RWPE2 (cell line): Measurements from ENCODE around the gene ZBTB20.

Source experiments
- ATAC-seq: fragments of 200-7000 bp; cut with Tn5 transposase; 3 replicates; pipeline ENCODE4 v1.9.1; 2021; ENCODE audit warnings: low read depth
- DNase-seq: peaks from one replicate; pipeline ENCODE4 v3.0.0-alpha.2; 2020; ENCODE audit warnings: low spot score
- H3K27ac ChIP-seq: fragments of 450-650 bp; 2 replicates; pipeline ENCODE4 v1.5.1; 2017; ENCODE audit warnings: mild to moderate bottlenecking; ENCODE audit not compliant: poor library complexity, severe bottlenecking
- H3K27me3 ChIP-seq: fragments of 250-450 bp; sonication (Bioruptor Pico); 2 replicates; pipeline ENCODE4 v1.5.1; 2021; ENCODE audit warnings: mild to moderate bottlenecking, moderate library complexity; ENCODE audit not compliant: insufficient read depth, poor library complexity, severe bottlenecking
- H3K36me3 ChIP-seq: fragments of 250-450 bp; sonication (Bioruptor Pico); 2 replicates; pipeline ENCODE4 v1.5.1; 2020; ENCODE audit warnings: low read depth, mild to moderate bottlenecking, moderate library complexity
- H3K4me1 ChIP-seq: fragments of 250-450 bp; sonication (Bioruptor Pico); 2 replicates; pipeline ENCODE4 v1.5.1; 2021; ENCODE audit warnings: mild to moderate bottlenecking, moderate library complexity; ENCODE audit not compliant: insufficient read depth, poor library complexity, severe bottlenecking
- H3K4me3 ChIP-seq: fragments of 250-450 bp; sonication (Bioruptor Pico); 2 replicates; pipeline ENCODE4 v1.5.1; 2021; ENCODE audit warnings: mild to moderate bottlenecking, moderate library complexity; ENCODE audit not compliant: severe bottlenecking
- H3K9me3 ChIP-seq: fragments of 250-450 bp; sonication (Bioruptor Pico); 2 replicates; pipeline ENCODE4 v1.5.1; 2021; ENCODE audit warnings: mild to moderate bottlenecking, moderate library complexity; ENCODE audit not compliant: severe bottlenecking
- TF ChIP-seq, protein P1 (sequence below): fragments of 450-650 bp; IDR thresholded peaks from one replicate; pipeline ENCODE4 v1.5.1; 2017; ENCODE audit warnings: mild to moderate bottlenecking, moderate library complexity; ENCODE audit not compliant: poor library complexity, severe bottlenecking

ZBTB20 gene

GRCh38 chr3:114362815-114363214 is 784.3 kb downstream of the ZBTB20 start:
- TF ChIP-seq, protein P1, sequence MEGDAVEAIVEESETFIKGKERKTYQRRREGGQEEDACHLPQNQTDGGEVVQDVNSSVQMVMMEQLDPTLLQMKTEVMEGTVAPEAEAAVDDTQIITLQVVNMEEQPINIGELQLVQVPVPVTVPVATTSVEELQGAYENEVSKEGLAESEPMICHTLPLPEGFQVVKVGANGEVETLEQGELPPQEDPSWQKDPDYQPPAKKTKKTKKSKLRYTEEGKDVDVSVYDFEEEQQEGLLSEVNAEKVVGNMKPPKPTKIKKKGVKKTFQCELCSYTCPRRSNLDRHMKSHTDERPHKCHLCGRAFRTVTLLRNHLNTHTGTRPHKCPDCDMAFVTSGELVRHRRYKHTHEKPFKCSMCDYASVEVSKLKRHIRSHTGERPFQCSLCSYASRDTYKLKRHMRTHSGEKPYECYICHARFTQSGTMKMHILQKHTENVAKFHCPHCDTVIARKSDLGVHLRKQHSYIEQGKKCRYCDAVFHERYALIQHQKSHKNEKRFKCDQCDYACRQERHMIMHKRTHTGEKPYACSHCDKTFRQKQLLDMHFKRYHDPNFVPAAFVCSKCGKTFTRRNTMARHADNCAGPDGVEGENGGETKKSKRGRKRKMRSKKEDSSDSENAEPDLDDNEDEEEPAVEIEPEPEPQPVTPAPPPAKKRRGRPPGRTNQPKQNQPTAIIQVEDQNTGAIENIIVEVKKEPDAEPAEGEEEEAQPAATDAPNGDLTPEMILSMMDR = peak; percentile 56
- Histone ChIP-seq H3K36me3 (no peaks in the 10 kb centered on the region), H3K27me3 (no peaks in the 10 kb centered on the region), H3K4me1 (no peaks in the 10 kb centered on the region), H3K9me3 (no peaks in the 10 kb centered on the region), H3K4me3 (no peak overlapping the region), H3K27ac (no peak overlapping the region)
- ATAC-seq (0 out of 3 replicates have a peak, but pooled peaks have one; percentile 33), DNase-seq (no peak)

DNA sequence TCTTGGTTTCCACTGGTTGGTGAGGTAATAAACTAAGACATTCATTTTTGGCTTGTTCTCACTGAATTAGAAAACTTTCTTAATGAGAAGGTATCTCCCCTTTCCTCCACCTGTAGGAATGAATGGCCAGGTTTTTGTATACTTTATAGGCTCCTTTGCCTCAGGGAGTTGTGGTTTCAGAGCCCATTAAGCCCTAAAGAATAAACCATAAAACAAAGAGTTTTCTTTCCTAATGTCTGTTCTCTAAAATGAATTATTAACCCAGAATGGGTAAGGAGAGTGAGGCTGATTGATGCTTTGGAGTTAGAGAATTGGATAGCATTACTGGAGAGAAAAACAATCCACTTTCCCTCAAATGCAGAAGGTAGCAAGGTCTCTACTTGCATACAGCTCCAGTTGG is 785.7 kb downstream of the ZBTB20 start:
- no peaks in the 10 kb centered on the region for H3K4me1 ChIP-seq
- H3K36me3 ChIP-seq = no peaks in the 10 kb centered on the region
- ATAC-seq = no peak
- H3K4me3 ChIP-seq = no peak overlapping the region
- TF ChIP-seq, protein P1 = no peak
- DNase-seq = no peak
- H3K27me3 ChIP-seq = no peaks in the 10 kb centered on the region
- H3K27ac ChIP-seq = no peak overlapping the region
- H3K9me3 ChIP-seq = no peaks in the 10 kb centered on the region

GRCh38 chr3:114356525-114356924 is 790.6 kb downstream of the ZBTB20 start:
- no peak overlapping the region for H3K27ac ChIP-seq
- ATAC-seq (no peak), DNase-seq (no peak)
- no peaks in the 10 kb centered on the region for H3K9me3 ChIP-seq
- H3K4me3 ChIP-seq = no peak overlapping the region
- no peaks in the 10 kb centered on the region for H3K27me3 ChIP-seq
- TF ChIP-seq, protein P1 = no peak
- H3K36me3 ChIP-seq = no peaks in the 10 kb centered on the region
- no peaks in the 10 kb centered on the region for H3K4me1 ChIP-seq

GRCh38 chr3:114356066-114356465 is 791.0 kb downstream of the ZBTB20 start:
- H3K36me3 ChIP-seq = no peaks in the 10 kb centered on the region
- H3K4me3 ChIP-seq = no peak overlapping the region
- no peaks in the 10 kb centered on the region for H3K27me3 ChIP-seq
- TF ChIP-seq, protein P1 = no peak
- DNase-seq (no peak), ATAC-seq (no peak)
- no peaks in the 10 kb centered on the region for H3K4me1 ChIP-seq
- no peak overlapping the region for H3K27ac ChIP-seq
- no peaks in the 10 kb centered on the region for H3K9me3 ChIP-seq

DNA sequence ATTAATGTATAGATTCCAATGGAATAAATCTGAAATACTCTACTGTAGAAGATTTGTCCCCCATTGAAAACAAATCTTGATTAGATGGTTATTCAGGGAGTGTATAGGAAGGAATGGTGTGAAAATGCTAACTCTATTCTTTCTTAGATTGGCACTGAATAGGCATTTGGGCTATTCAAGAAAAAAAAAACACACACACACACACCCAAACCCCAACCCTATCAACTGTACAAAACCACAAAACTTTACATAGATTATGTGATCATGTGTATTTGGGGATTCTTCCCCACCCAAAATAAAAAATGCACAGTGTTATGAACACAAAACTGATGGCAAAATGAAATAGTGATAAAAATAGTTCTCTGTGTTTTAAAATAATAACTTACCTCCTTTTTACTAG is 791.4 kb downstream of the ZBTB20 start:
- DNase-seq = no peak
- Histone ChIP-seq H3K36me3 (no peaks in the 10 kb centered on the region), H3K4me1 (no peaks in the 10 kb centered on the region), H3K9me3 (no peaks in the 10 kb centered on the region), H3K27ac (no peak overlapping the region), H3K27me3 (no peaks in the 10 kb centered on the region), H3K4me3 (no peak overlapping the region)
- ATAC-seq = no peak
- TF ChIP-seq, protein P1 = no peak
